DMS153 treated with DMSO at 0.1 percent for 48 hours (cell line): Measurements from ENCODE around the gene PXYLP1.

Experiments used
- DNase-seq: peaks from one replicate; lab custom pipeline; 2025; ENCODE audit not compliant: unreplicated experiment; lab: John Stamatoyannopoulos, UW

The PXYLP1 gene

GRCh38 chr3:141342386-141342785 lies 110.8 kb downstream of the PXYLP1 start:
- DNase-seq: no peak

- no peak for DNase-seq
Measured at GRCh38 chr3:141343077-141343476, 111.5 kb downstream of the PXYLP1 start.

DNA sequence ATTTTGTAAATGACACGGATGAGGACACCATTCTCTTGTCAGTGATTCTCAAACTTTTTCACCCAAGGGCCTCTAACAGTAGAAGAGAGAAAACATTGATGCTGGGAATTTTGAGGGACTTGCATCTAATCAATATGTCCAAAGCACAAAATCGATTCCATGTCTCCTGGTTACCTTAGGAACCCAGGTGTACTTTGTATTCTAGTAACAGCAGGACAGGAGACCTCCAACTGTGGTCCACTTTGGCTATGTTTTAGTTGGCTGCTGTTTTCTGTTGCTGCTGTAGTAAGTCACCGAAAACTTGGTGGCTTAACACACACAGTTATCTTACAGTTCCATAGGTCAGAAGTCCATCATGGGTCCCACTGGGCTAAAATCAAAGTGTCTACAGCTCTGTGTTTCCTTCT lies 112.2 kb downstream of the PXYLP1 start:
- DNase-seq: no peak
